ENCODE measurements around the gene SSR3. TPM values are rescaled to one million over a fixed set of nuclear protein-coding genes. Genes with fewer than 3 reads are reported as not detected.
A peak's percentile ranks its signal among the peaks of the same experiment; 100 is the strongest.

The SSR3 gene
- total RNA-seq: 10 to 100 TPM; 50.9 to 91.5 (median 65.3) TPM

DNA sequence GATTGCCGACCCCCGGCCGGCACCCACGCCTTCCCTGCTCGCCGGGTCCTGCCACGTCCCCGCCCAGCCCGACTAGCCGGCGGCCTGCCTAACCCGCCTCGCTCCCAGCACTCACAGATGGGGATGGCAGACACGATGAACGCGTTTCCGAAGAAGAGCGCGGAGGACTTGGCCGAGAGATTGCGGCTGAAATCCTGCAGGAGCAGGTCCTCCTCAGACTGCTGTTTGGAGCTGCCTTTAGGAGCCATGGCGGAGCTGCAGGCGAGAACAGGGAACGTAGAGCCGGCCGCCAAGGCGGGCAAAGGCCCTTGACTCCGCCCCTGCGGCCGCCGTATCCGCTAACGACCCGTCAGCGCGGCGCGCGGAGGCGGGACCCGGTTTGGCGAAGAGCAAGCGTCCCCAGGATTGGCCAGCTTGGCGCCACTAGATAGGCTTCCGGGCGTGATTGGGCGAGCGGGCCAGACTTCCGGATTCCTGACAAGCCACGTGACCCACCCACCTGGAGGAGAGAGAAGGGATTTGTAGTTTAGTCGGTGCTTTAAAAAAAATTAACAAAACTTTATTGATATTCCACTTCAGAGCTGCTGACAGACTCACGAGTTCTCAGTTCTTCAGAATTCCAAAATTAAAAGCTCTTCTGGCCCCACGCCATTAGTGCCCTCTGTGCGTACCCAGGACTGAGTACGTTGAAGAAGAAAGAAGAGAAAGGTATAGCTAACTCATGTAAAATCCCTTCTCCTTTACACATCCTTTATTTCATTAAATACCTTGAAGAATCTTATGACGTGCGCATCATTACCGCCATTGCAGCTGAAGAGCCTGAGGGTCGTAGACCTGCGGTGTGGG is at the start of gene SSR3:
Gene SSR3, minus strand, starts transcription at position 276 of the 846 bp plus-strand sequence. Its CDS starts 28 bp downstream, at position 248.
- Histone ChIP-seq H3K4me1 (peaks cover 22 to 27% of the 10 kb centered on the region in 2 donors), H3K27me3 (no peaks in the 10 kb centered on the region), H3K4me3 (peak within 1 kb of the TSS; percentile 84 to 100 (median 88)), H3K27ac (peak within 1 kb of the TSS; percentile 85 to 97 (median 90)), H3K36me3 (no peaks in the 10 kb centered on the region), H3K9me3 (no peaks in the 10 kb centered on the region)
- DNase-seq (peak; percentile 99), ATAC-seq (peak; percentile 98)
- in situ Hi-C loops (cut with MboI; ENCODE audit: low sequenced_read_pairs in 4 of 4) (loop anchor here in 2 of 4 donors (10.0 to 25.0 kb wide), 4 partner anchors 93 to 530 kb away; no protein-coding TSS in a partner anchor), intact Hi-C loops (cut with DNase I; ENCODE audit: low total_unique reads) (loop anchor here (1.0 to 5.0 kb wide), 5 partner anchors 119 to 602 kb away; partner anchors contain the start of gene TIPARP)
- peak; percentile 71 to 78 for TF ChIP-seq POLR2A (IDR thresholded peaks at IDR 0.05)
- TF ChIP-seq, protein P1, sequence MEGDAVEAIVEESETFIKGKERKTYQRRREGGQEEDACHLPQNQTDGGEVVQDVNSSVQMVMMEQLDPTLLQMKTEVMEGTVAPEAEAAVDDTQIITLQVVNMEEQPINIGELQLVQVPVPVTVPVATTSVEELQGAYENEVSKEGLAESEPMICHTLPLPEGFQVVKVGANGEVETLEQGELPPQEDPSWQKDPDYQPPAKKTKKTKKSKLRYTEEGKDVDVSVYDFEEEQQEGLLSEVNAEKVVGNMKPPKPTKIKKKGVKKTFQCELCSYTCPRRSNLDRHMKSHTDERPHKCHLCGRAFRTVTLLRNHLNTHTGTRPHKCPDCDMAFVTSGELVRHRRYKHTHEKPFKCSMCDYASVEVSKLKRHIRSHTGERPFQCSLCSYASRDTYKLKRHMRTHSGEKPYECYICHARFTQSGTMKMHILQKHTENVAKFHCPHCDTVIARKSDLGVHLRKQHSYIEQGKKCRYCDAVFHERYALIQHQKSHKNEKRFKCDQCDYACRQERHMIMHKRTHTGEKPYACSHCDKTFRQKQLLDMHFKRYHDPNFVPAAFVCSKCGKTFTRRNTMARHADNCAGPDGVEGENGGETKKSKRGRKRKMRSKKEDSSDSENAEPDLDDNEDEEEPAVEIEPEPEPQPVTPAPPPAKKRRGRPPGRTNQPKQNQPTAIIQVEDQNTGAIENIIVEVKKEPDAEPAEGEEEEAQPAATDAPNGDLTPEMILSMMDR (IDR thresholded peaks at IDR 0.05 in 4 of 5, conservative IDR thresholded peaks at IDR 0.05 in 1 of 5): peak; percentile 34 to 65 (median 63)

DNA sequence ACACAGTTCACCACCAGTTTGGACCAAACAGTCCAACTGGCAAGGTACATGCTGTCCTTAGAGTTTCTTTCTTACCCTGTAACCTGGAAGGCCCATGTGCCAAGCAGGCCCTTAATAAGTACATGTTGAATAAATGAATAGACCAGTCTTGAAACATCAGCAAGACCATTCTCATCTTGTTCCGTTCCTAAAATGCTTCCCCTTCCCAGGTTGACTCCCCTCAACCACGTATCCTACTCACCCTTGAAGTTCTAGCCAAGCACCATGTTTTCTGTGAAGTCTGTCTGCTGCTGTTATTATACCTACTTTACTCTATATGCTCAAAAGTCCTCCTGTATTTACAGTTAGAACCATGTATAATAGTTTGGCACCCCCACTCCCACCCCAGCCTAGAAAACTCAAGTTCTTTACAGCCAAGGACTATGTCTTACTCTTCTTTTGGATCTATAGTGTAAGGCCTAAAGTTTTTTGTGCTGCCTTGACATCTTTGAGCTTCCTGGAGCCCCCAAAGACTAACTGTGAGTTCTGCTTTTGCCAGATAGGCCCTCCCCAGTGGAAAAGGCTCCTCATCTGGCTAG is 49.2 kb upstream of the SSR3 start:
- Histone ChIP-seq H3K27ac (no peak overlapping the region), H3K9me3 (no peaks in the 10 kb centered on the region), H3K27me3 (no peaks in the 10 kb centered on the region), H3K4me3 (no peak overlapping the region), H3K4me1 (peaks cover 13 to 14% of the 10 kb centered on the region in 2 donors), H3K36me3 (no peaks in the 10 kb centered on the region)
- TF ChIP-seq, protein P1 (IDR thresholded peaks at IDR 0.05 in 4 of 5, conservative IDR thresholded peaks at IDR 0.05 in 1 of 5): no peak
- no peak for TF ChIP-seq POLR2A (IDR thresholded peaks at IDR 0.05)
- ATAC-seq (no peak), DNase-seq (no peak)
- intact Hi-C loops (cut with DNase I; ENCODE audit: low total_unique reads) (no loop called here), in situ Hi-C loops (cut with MboI; ENCODE audit: low sequenced_read_pairs in 4 of 4) (no loop called here)

DNA sequence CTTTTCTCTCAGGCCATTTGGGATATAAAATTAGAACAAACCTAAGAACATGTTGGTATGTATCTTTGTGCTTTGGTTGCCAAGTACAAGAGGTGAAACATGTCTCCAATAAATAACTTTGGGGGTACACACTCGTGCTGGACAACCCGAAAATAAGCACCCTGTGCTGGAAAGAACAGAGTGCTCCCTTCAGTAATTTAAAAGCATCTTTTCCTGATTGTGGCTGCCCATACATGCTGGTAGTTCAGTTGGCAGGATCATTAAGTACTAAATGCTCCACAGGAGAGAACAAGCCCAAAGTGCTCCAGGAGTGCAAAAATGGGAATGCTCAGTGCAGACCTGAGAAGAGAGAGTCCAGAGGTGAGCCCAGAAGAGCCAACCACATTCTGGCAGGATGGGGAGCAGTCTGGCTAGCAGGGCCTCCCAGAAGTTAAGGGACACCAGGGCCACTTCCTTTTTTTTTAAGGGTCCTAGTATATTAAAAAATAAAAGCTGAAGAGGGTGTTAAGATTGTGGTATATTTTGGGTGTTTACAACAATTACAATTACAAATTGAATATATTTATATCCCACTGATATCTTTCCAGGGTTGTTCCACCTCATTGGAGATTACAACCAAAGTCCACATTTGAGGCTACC is 48.6 kb upstream of the SSR3 start:
- H3K4me1 ChIP-seq: peaks cover 13 to 14% of the 10 kb centered on the region in 2 donors
- no peak overlapping the region for H3K27ac ChIP-seq
- intact Hi-C loops (cut with DNase I; ENCODE audit: low total_unique reads) (no loop called here), in situ Hi-C loops (cut with MboI; ENCODE audit: low sequenced_read_pairs in 4 of 4) (no loop called here)
- DNase-seq (no peak), ATAC-seq (no peak)
- H3K4me3 ChIP-seq: no peak overlapping the region
- no peak for TF ChIP-seq POLR2A (IDR thresholded peaks at IDR 0.05)
- TF ChIP-seq, protein P1 (IDR thresholded peaks at IDR 0.05 in 4 of 5, conservative IDR thresholded peaks at IDR 0.05 in 1 of 5): no peak
- H3K36me3 ChIP-seq: no peaks in the 10 kb centered on the region
- no peaks in the 10 kb centered on the region for H3K9me3 ChIP-seq
- H3K27me3 ChIP-seq: no peaks in the 10 kb centered on the region

DNA sequence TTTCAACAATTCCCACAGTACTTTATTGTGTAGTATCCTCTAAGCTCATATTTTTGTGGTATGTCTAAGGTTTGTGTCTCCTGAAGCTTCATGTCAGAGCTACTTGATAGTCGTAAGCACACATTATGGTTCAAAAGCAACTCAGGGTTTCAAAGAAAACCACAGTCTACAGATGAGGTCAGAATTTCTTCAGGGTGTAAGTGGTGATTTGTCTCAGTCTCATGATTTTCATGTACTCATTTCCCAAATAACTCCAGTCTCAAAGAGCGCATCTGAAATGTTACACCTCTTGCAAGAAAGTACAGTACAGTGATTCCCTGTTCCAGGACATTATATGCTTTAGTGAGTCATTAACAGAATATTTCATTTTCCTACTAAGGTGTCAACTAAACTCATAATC is 47.5 kb upstream of the SSR3 start:
- no peak overlapping the region for H3K27ac ChIP-seq
- ATAC-seq: no peak
- intact Hi-C loops (cut with DNase I; ENCODE audit: low total_unique reads) (no loop called here), in situ Hi-C loops (cut with MboI; ENCODE audit: low sequenced_read_pairs in 4 of 4) (no loop called here)
- H3K27me3 ChIP-seq: no peaks in the 10 kb centered on the region
- H3K4me3 ChIP-seq: no peak overlapping the region
- TF ChIP-seq POLR2A (IDR thresholded peaks at IDR 0.05): no peak
- TF ChIP-seq, protein P1 (IDR thresholded peaks at IDR 0.05 in 4 of 5, conservative IDR thresholded peaks at IDR 0.05 in 1 of 5): no peak
- DNase-seq: no peak
- peaks cover 13 to 14% of the 10 kb centered on the region in 2 donors for H3K4me1 ChIP-seq
- no peaks in the 10 kb centered on the region for H3K9me3 ChIP-seq
- no peaks in the 10 kb centered on the region for H3K36me3 ChIP-seq
